ENCODE data around the gene UBAP1. TPM values are rescaled to one million over a fixed set of nuclear protein-coding genes. Genes with fewer than 3 reads are reported as not detected.
"Not testable (repeated sequence)": the region's sequence is repeated elsewhere in the genome, so short reads cannot be mapped to it uniquely, and the experiment has no call there.

UBAP1 gene
- total RNA-seq, 1 donor from 2014 or later, result 26.0 TPM

DNA sequence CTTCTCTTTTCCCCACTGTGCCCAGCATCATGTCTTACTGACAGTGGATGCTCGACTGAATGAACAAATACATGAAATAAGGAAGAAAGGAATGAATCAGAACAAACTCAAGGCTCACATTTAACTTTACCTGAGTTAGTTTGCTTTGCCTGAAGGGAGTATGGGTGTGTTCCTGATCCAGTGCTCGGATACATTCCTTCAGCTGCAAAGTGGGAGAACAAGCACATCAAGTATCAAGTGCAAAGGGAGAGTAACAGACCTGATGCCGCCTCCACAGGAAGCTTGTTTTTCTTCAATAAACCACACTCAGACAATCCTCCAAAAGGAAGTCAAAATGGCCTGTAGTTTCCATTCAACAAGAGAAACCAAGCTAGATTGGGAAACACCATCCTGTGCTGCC is 84.1 kb downstream of the UBAP1 start:
- DNase-seq, result no peak

DNA sequence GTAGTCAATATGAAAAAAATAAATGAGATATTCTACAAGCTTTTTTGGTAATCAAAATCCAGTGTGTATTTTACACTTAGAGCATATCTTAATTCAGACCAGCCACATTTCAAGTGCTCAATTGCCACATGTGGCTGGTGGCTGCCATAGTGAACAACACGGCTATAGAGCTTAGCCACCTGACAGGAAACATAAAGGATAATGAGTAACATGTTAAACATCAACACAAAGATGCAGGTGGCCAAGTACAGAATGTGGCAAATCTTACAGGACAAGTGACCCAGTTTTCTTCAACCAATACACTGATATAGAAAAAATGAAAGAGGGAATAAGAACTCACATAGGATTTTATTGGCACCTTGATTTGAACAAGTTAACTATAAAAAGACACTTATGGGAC is 88.8 kb downstream of the UBAP1 start:
- DNase-seq, result no peak

DNA sequence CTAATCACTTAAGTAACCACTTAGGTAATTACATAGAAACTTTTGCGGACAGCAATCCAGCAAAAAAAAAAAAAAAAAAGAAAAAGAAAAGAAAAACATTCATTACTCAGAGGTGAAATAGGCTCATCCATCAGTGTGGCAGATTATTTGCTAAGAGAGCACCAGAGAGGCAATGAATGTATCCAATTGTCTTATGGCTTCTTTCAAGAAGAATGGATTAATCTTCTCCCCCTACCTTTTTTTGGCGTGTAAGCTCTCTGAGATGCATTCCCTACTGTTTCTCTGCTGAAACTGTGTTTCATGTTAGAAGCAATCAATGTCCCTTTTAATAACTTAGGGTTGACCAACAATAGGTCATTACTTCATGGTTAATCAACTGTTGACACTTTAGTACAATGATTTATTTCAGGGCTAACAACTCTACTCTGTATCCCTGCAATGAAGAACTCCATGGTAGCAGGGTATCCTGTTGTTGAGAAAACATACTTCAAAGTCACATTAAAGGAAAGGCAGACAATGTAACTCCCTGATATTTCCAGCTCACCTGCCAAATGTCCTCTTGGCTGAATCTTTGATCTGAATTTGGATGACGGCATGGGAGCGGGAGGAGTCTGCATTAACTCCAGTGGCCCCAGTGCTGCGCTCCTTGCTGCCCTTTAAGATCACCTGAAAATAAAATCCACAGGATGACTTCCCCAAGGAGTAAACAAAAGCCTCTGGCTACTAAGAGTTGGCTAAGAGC is 92.6 kb downstream of the UBAP1 start:
- DNase-seq, result no peak

DNA sequence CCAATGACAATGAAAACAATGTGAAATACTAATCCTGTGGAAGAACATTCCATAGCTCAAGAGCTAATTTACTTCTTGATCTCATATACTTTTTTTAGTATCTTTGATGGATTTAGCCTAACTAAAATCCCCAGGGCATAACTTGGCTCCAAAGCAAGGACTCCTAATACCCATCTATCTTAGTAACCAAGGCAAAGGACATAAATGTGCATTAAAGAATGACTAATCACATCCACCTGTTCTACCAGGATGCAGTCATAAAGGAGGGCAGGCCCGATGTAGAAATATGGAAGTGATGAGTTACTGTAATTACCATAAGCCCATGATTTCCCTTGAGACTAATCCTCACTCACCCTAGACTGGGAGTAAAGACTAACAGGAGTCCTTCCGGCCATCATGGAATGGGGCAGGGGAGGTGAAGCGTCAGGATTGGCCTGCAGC is 93.3 kb downstream of the UBAP1 start:
- no peak for DNase-seq

DNA sequence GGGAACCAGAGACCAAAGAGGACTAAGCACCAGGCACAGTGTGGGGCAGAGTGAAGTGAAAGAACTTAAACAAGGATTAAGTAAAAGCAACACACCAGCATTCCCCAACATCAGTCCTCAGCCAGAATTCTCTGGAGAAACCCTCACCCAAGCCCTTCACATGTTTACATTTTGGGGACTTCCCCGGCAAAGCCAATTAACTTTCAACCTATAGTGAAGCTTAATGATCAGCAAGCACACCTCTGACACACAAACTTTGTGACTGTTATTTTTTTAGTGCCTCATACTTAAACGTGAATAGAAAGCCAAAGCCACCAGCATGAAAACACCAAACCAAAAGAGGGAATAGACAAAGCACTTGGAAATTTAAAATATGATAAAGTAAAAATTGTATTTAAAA is 94.7 kb downstream of the UBAP1 start:
- not testable (repeated sequence) for DNase-seq

DNA sequence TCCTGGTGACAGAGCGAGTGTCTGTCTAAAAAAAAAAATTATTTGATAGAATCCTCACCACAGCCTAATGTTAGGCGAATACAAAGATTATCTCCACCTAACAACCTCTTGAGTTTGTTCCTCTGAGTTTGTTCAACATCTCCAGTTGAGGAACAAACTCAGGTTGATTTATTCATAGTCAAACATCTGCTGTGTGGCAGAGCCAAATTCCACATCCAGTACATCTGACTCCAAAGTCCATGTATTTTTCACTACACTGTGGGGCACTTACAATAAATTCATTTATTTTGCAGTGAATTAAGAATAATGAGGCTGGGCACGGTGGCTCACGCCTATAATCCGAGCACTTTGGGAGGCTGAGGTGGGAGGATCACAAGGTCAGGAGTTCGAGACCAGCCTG is 97.0 kb downstream of the UBAP1 start:
- DNase-seq, result no peak

DNA sequence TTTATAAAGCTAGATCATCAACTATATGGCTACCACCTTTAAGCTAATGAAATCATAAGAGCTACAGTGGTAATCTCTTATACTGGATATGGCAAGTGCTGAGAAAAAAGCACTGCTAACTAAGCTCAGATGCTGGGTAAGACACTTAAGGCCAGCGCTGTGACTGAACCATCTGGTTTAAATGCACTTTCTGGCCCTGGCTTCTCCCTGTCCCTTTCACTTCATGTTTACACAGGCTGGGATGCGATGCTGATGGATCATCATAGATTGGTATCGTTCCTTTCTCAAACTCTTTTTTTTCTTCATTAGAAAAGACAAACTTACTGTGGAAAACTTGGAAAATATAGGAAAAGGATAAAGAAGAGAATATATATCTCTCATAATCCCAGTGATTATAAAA is 97.9 kb downstream of the UBAP1 start:
- no peak for DNase-seq

DNA sequence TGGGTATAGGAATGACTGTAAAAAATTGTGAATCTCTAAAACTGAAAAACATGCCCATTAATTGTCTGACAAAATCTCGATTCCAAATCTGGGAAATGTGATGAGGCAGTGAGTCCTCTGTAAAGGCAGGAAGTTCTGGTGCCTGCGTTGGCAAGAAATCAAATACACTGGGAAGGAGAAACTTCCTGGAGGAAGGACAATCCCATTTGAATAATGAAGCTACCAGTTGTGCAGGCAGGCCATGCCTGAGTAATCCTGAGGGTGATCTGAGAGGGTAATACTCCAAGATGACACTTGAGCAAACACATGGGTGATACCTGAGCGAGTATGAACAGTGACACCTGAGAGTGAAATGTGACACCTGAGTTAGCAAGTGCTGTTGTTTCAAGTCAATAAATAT is 100.6 kb downstream of the UBAP1 start:
- DNase-seq, result no peak

DNA sequence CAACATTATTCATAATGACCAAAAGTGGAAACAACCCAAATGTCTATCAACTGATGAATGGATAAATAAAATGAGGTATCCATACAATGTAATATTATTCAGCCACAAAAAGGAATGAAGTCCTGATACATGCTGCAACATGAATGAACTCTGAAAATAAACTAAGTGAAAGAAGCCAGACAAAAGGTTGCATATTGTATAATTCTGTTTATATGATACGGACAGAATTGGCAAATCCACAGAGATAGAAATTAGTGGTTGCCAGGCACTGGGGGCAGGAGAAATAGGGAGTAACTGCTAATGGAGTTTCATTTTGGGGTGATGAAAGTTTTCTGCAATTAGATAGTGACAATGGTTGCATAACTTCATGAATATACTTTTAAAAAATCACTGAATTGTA is 103.3 kb downstream of the UBAP1 start:
- DNase-seq, result no peak

DNA sequence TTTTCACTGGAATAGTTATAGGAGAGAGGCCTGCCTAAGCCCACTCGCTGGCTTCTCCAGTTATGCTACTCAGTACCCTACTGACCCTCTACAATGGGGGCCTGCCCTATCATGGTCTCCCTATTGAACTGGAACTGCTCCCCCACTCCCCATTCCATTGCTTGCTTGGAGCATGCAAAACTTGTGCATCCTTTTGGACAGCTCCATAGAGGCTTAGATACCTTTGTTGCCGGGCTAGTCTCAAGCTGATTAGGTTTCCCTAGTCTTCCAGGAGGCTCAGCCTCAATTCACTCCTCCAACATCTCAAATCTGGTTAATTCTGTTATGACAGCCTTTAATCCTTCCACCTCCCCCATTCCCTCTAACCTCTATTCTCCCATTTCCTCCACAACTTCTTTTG is 110.3 kb downstream of the UBAP1 start:
- DNase-seq, result no peak

DNA sequence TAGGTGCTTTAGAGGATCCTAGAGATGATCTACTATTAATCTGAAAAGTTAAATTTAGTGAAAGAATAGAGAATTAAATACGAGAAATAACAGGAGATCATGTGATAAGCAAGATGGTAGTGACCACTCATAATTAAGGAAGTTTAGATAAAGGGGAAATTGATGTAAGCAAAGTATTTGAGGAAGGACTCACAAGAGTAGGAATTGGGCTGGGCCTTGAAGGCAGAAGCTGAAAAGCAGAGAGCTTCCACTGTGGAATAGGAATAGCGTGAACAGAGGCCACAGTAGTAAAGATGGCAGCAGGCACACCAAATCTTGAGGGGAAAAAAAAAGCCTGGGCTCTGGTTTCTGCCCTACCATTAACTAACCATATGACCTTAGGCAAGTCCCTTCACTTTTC is 112.2 kb downstream of the UBAP1 start:
- DNase-seq, result no peak

DNA sequence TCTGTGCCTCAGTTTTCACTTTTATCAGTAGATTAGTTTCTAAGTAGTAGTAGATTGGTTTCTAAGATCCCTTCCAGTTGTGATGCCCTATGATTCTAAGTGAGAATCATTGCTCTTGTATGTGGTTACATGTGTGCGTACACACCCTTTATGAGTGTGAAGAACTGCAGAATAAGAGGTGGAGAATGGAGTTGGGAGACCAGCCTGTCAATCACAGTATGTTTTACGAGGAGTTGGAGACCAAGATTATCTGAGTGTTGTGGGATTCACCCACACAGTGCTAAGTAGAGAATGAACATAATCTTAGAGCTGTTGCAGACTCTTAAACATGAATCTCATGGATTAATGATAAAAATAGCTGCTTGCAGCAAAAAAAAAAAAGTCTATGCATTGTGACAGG is 112.6 kb downstream of the UBAP1 start:
- no peak for DNase-seq

DNA sequence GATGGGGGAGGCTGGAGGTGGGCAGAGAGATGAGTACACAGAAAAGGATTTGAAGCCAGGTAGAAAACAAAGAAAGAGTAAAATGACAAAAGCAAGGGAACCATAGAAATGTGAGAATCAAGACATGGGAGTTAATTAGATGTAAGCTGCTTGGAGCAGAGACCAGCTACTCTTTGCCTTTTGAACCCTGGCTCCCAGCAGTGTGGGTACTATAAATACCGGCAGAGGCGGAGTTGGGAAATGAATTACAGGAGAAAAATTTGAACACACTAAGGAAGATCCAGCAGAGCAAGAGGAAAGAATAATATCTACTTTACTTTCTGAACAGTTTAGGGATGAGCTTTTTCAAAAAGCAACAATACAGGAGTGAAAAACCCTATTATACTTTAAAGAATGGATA is 113.7 kb downstream of the UBAP1 start:
- no peak for DNase-seq

DNA sequence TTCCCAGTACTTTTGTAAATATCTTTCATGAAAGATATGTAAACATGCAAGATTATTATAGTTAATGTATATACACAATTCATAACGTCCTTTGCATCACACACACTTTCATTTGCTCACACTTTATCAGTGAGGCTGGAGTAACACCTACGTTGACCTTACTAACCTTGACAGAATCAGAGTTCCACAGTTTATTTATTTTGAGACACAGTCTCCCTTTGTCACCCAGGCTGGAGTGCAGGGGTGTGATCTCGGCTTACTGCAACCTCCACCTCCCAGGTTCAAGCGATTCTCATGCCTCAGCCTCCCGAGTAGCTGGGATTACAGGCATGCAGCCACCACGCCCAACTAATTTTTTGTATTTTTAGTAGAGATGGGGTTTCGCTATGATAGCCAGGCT is 122.2 kb downstream of the UBAP1 start:
- not testable (repeated sequence) for DNase-seq

Small RNAs within 50 kb of the gene (small RNA-seq; reads per million reads assigned to genes)
- gene AL353662.3 (ENCODE audit: low replicate concordance) (not detected), gene RNA5SP282 (ENCODE audit: low replicate concordance) (not detected), gene RNU2-50P (ENCODE audit: low replicate concordance) (not detected)

Other genes with a start within 250 kb of the UBAP1 start
- 31.5 TPM for gene UBAP2, start 130.2 kb upstream of the UBAP1 start, total RNA-seq
- 34.0 TPM for gene DCAF12, start 52.3 kb upstream of the UBAP1 start, total RNA-seq
- 2.6 TPM for gene KIF24, start 150.2 kb downstream of the UBAP1 start, total RNA-seq
- 17.3 TPM for gene NUDT2, start 150.5 kb downstream of the UBAP1 start, total RNA-seq
- gene MYORG, start 197.9 kb downstream of the UBAP1 start, total RNA-seq, result 2.6 TPM

All from skin of body (tissue), 3 donors.